Parathyroid adenoma (tissue), 2 donors: ENCODE measurements around the gene CTRB1.

Experiments used
- H2AFZ ChIP-seq: fragments of 300-600 bp; sonication (generic); one replicate; pipeline ENCODE4 v1.7.0; 2017; ENCODE audit warnings: antibody characterized with exemption, mild to moderate bottlenecking
- H3K27ac ChIP-seq: fragments of 300-600 bp; sonication (generic); one replicate; pipeline ENCODE4 v1.7.0; 2017
- H3K27me3 ChIP-seq: fragments of 300-600 bp; sonication (generic); one replicate; pipeline ENCODE4 v1.7.0; 2017; ENCODE audit warnings: low read length; ENCODE audit not compliant: control insufficient read depth, insufficient read depth
- H3K36me3 ChIP-seq: fragments of 300-600 bp; sonication (generic); one replicate; pipeline ENCODE4 v1.7.0; 2017; ENCODE audit warnings: low read length; ENCODE audit not compliant: control insufficient read depth, insufficient read depth
- H3K4me1 ChIP-seq: fragments of 300-600 bp; sonication (generic); one replicate; pipeline ENCODE4 v1.7.0; 2017; ENCODE audit warnings: control low read depth
- H3K4me2 ChIP-seq: fragments of 300-600 bp; sonication (generic); one replicate; pipeline ENCODE4 v1.7.0; 2017; ENCODE audit warnings: low read length
- H3K4me3 ChIP-seq: fragments of 300-600 bp; sonication (generic); one replicate; pipeline ENCODE4 v1.7.0; 2017; ENCODE audit warnings: low read depth, low read length
- H3K79me2 ChIP-seq: fragments of 300-600 bp; sonication (generic); one replicate; pipeline ENCODE4 v1.7.0; 2017; ENCODE audit warnings: control low read depth
- H3K9ac ChIP-seq: fragments of 300-600 bp; sonication (generic); one replicate; pipeline ENCODE4 v1.7.0; 2017; ENCODE audit warnings: mild to moderate bottlenecking
- H3K9me3 ChIP-seq: fragments of 300-600 bp; sonication (generic); one replicate; pipeline ENCODE4 v1.7.0; 2017; ENCODE audit warnings: low read length; ENCODE audit not compliant: control insufficient read depth
- CTCF ChIP-seq: fragments of 300-600 bp; sonication (generic); IDR thresholded peaks from one replicate; pipeline ENCODE4 v1.7.0; 2017; ENCODE audit warnings: antibody characterized with exemption, mild to moderate bottlenecking
- donor health status: primary hyperparathyroidism.

Gene CTRB1

GRCh38 chr16:75230471-75231110, 11.8 kb downstream of the CTRB1 start:
- no peak for TF ChIP-seq CTCF
- Histone ChIP-seq H3K4me1 (peaks cover 2% of the 10 kb centered on the region), H3K27me3 (no peaks in the 10 kb centered on the region), H3K79me2 (peaks cover 5% of the 10 kb centered on the region), H3K27ac (no peak overlapping the region), H3K4me3 (no peak overlapping the region), H2AFZ (no peak overlapping the region), H3K4me2 (no peak overlapping the region), H3K9ac (no peak overlapping the region), H3K9me3 (no peaks in the 10 kb centered on the region), H3K36me3 (no peaks in the 10 kb centered on the region)

- no peak overlapping the region for H3K4me2 ChIP-seq
- H3K9ac ChIP-seq: no peak overlapping the region
- TF ChIP-seq CTCF: no peak
- no peak overlapping the region for H3K4me3 ChIP-seq
- H3K4me1 ChIP-seq: peaks cover 2% of the 10 kb centered on the region
- H3K36me3 ChIP-seq: no peaks in the 10 kb centered on the region
- peaks cover 5% of the 10 kb centered on the region for H3K79me2 ChIP-seq
- no peak overlapping the region for H3K27ac ChIP-seq
- H3K9me3 ChIP-seq: no peaks in the 10 kb centered on the region
- no peaks in the 10 kb centered on the region for H3K27me3 ChIP-seq
- no peak overlapping the region for H2AFZ ChIP-seq
Observed at GRCh38 chr16:75231570-75231969, 12.8 kb downstream of the CTRB1 start.

- H3K9ac ChIP-seq: no peak overlapping the region
- no peaks in the 10 kb centered on the region for H3K27me3 ChIP-seq
- no peak overlapping the region for H3K4me2 ChIP-seq
- H3K4me1 ChIP-seq: peaks cover 10% of the 10 kb centered on the region
- H3K4me3 ChIP-seq: no peak overlapping the region
- no peak overlapping the region for H3K27ac ChIP-seq
- H3K79me2 ChIP-seq: peaks cover 10% of the 10 kb centered on the region
- no peaks in the 10 kb centered on the region for H3K9me3 ChIP-seq
- no peaks in the 10 kb centered on the region for H3K36me3 ChIP-seq
- TF ChIP-seq CTCF: no peak
- no peak overlapping the region for H2AFZ ChIP-seq
Observed at GRCh38 chr16:75233611-75233938, 14.8 kb downstream of the CTRB1 start.

GRCh38 chr16:75234856-75235696, 16.3 kb downstream of the CTRB1 start:
- Histone ChIP-seq H2AFZ (no peak overlapping the region), H3K9ac (no peak overlapping the region), H3K4me3 (no peak overlapping the region), H3K36me3 (no peaks in the 10 kb centered on the region), H3K27ac (no peak overlapping the region), H3K4me1 (peaks cover 18% of the 10 kb centered on the region), H3K4me2 (no peak overlapping the region), H3K9me3 (no peaks in the 10 kb centered on the region), H3K79me2 (peaks cover 9% of the 10 kb centered on the region), H3K27me3 (no peaks in the 10 kb centered on the region)
- no peak for TF ChIP-seq CTCF
